ENCODE results near the gene SH3BP5. TPM values are rescaled to one million over a fixed set of nuclear protein-coding genes. Genes with fewer than 3 reads are reported as not detected.
A peak's percentile ranks its signal among the peaks of the same experiment; 100 is the strongest.

Gene SH3BP5
- total and polyA plus RNA-seq, 2 donors (not counting 1 experiment from before 2014, with no cell fraction given) = 76.6 to 92.3 TPM

- peak overlapping the region; percentile 6 for H3K4me2 ChIP-seq (replicated peaks; ENCODE audit: low read depth, low read length, poor library complexity, severe bottlenecking)
- ChIA-PET CTCF (interaction anchor here (1.0 to 1.6 kb wide), 4 partner anchors 18 to 95 kb away, joined by 3 to 4 read pairs (median 4); partner anchors contain the start of gene SH3BP5), POLR2A (interaction anchor here (0.5 kb wide), 1 partner anchor 42 kb away, joined by 3 read pairs; no protein-coding TSS in a partner anchor)
- peaks cover 0 to 10% (median 0%) of the 10 kb centered on the region in 3 donors for H3K9me3 ChIP-seq (ENCODE audit: control extremely low read depth in 1 of 3, control insufficient read depth in 2 of 3, insufficient read depth in 1 of 3, low read length in 2 of 3)
- Mint-ChIP-seq H3K27ac (peak overlapping the region; percentile 57), H3K9me3 (ENCODE audit: insufficient read depth) (no peaks in the 10 kb centered on the region), H3K27me3 (no peaks in the 10 kb centered on the region), H3K4me1 (peaks cover 79% of the 10 kb centered on the region), H3K4me3 (peak overlapping the region; percentile 10)
- ATAC-seq (ENCODE audit: low read depth) (no peak), DNase-seq (no peak)
- peak overlapping the region in 1 of 2 donors; percentile 59 for H3K27ac ChIP-seq (ENCODE audit: low read length in 2 of 2)
- H4K20me1 ChIP-seq (ENCODE audit: control insufficient read depth, insufficient read depth, low read length, poor library complexity, severe bottlenecking) = peaks cover 74% of the 10 kb centered on the region
- peaks cover 98% of the 10 kb centered on the region for H3K79me2 ChIP-seq (ENCODE audit: control insufficient read depth, insufficient read depth, low read length)
- intact Hi-C loops (cut with micrococcal nuclease) = no loop called here
- peaks cover 57 to 75% of the 10 kb centered on the region in 2 donors for H3K4me1 ChIP-seq (ENCODE audit: control insufficient read depth in 2 of 2, insufficient read depth in 2 of 2, low read length in 2 of 2)
- H3K27me3 ChIP-seq (replicated peaks in 1 of 4; ENCODE audit: control extremely low read depth in 1 of 4, control insufficient read depth in 3 of 4, insufficient read depth in 4 of 4, low read length in 3 of 4) = no peaks in the 10 kb centered on the region
- H3K9ac ChIP-seq (ENCODE audit: low read length) = no peak overlapping the region
- peaks cover 0 to 34% of the 10 kb centered on the region in 2 experiments for H3K36me3 ChIP-seq (replicated peaks in 1 of 2; ENCODE audit: control extremely low read depth in 1 of 2, control insufficient read depth in 1 of 2, extremely low read depth in 1 of 2, insufficient read depth in 2 of 2, low read length in 1 of 2)
- H2AFZ ChIP-seq (ENCODE audit: insufficient read depth, low read depth, low read length, poor library complexity, severe bottlenecking) = no peak overlapping the region
- H3K4me3 ChIP-seq (ENCODE audit: control extremely low read depth in 1 of 5, extremely low read depth in 1 of 5, insufficient read depth in 1 of 5, low read depth in 2 of 5, low read length in 4 of 5) = no peak overlapping the region
- TF ChIP-seq EZH2 (IDR thresholded peaks at IDR 0.05; ENCODE audit: borderline replicate concordance, insufficient read depth, low read depth, low read length, poor library complexity, severe bottlenecking) = no peak
- 60% methylated on average over 3 of the region's 6 CpGs for WGBS (ENCODE audit: insufficient coverage)
Measured at GRCh38 chr3:15309662-15310335, 22.6 kb downstream of the SH3BP5 start.

- TF ChIP-seq EZH2 (IDR thresholded peaks at IDR 0.05; ENCODE audit: borderline replicate concordance, insufficient read depth, low read depth, low read length, poor library complexity, severe bottlenecking) (no peak), CTCF (IDR thresholded peaks at IDR 0.05) (no peak)
- peaks cover 84% of the 10 kb centered on the region for H3K4me1 Mint-ChIP-seq
- 97% methylated on average over 7 of the region's 11 CpGs for WGBS (ENCODE audit: insufficient coverage)
- Histone ChIP-seq H3K4me1 (ENCODE audit: control insufficient read depth in 2 of 2, insufficient read depth in 2 of 2, low read length in 2 of 2) (peaks cover 68 to 82% of the 10 kb centered on the region in 2 donors), H3K4me3 (ENCODE audit: control extremely low read depth in 1 of 5, extremely low read depth in 1 of 5, insufficient read depth in 1 of 5, low read depth in 2 of 5, low read length in 4 of 5) (no peak overlapping the region), H3K36me3 (replicated peaks in 1 of 2; ENCODE audit: control extremely low read depth in 1 of 2, control insufficient read depth in 1 of 2, extremely low read depth in 1 of 2, insufficient read depth in 2 of 2, low read length in 1 of 2) (peaks cover 2 to 49% of the 10 kb centered on the region in 2 experiments), H2AFZ (ENCODE audit: insufficient read depth, low read depth, low read length, poor library complexity, severe bottlenecking) (no peak overlapping the region), H4K20me1 (ENCODE audit: control insufficient read depth, insufficient read depth, low read length, poor library complexity, severe bottlenecking) (peaks cover 74% of the 10 kb centered on the region), H3K27ac (ENCODE audit: low read length in 2 of 2) (peak overlapping the region in 1 of 2 donors; percentile 59), H3K9me3 (ENCODE audit: control extremely low read depth in 1 of 3, control insufficient read depth in 2 of 3, insufficient read depth in 1 of 3, low read length in 2 of 3) (peaks cover 0 to 10% (median 0%) of the 10 kb centered on the region in 3 donors), H3K4me2 (replicated peaks; ENCODE audit: low read depth, low read length, poor library complexity, severe bottlenecking) (no peak overlapping the region), H3K27me3 (replicated peaks in 1 of 4; ENCODE audit: control extremely low read depth in 1 of 4, control insufficient read depth in 3 of 4, insufficient read depth in 4 of 4, low read length in 3 of 4) (no peaks in the 10 kb centered on the region), H3K9ac (ENCODE audit: low read length) (no peak overlapping the region), H3K79me2 (ENCODE audit: control insufficient read depth, insufficient read depth, low read length) (peaks cover 98% of the 10 kb centered on the region)
- H3K27ac Mint-ChIP-seq = peak overlapping the region; percentile 50
- intact Hi-C loops (cut with micrococcal nuclease) = loop anchor here (2.0 kb wide), 1 partner anchor 15 kb away; no protein-coding TSS in a partner anchor
- no peaks in the 10 kb centered on the region for H3K27me3 Mint-ChIP-seq
- POLR2A ChIA-PET = interaction anchor here (0.6 to 1.2 kb wide), 3 partner anchors 10 to 16 kb away, joined by 3 to 4 read pairs (median 3); no protein-coding TSS in a partner anchor
- no peaks in the 10 kb centered on the region for H3K9me3 Mint-ChIP-seq (ENCODE audit: insufficient read depth)
- no peak for DNase-seq
- no peak for ATAC-seq (ENCODE audit: low read depth)
- H3K4me3 Mint-ChIP-seq = no peak overlapping the region
- CTCF ChIA-PET = interaction anchor here (0.7 to 1.5 kb wide), 4 partner anchors 10 to 97 kb away, joined by 3 to 5 read pairs (median 4); no protein-coding TSS in a partner anchor
Measured at GRCh38 chr3:15307580-15307979, 24.8 kb downstream of the SH3BP5 start.

All from B cell (primary cell).